ENCODE measurements around the gene SENP2. TPM values are rescaled to one million over a fixed set of nuclear protein-coding genes. Genes with fewer than 3 reads are reported as not detected.

SENP2 gene
- total and polyA plus RNA-seq, 9 of the 15 experiments (the other 6 are each of a cell fraction or from before 2014, with no cell fraction given) = 11.8 to 67.1 (median 41.1) TPM

DNA sequence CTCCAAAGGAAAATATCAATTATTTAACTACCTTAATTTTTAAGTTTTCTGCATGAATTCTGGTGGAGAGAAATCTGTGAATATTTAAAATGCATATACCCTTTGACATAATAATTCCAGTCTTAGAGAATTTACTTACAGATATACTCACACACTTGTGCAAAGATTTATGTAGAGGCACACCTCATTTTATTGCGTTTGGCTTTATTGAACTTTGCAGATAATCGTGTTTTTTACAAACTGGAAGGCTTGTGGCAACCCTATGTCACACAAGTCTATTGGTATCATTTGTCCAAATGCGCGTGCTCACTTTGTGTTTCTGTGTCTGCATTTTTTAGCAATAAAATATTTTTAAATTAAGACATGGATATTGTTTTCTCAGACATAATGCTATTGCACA, 81.5 kb downstream of the SENP2 start (continued):
- TF ChIP-seq ZNF407 (IDR thresholded peaks at IDR 0.05; ENCODE audit: low read depth) = no peak
- no peak for TF ChIP-seq ESRRB (CRISPR knock-in tag; IDR thresholded peaks at IDR 0.05; ENCODE audit: borderline replicate concordance)
- TF ChIP-seq ZKSCAN8 (CRISPR knock-in tag; IDR thresholded peaks at IDR 0.05) = no peak
- TF ChIP-seq E2F1 (CRISPR knock-in tag; IDR thresholded peaks at IDR 0.05) = no peak
- no peak for TF ChIP-seq TGIF2 (CRISPR knock-in tag; IDR thresholded peaks at IDR 0.05)
- no peak for TF ChIP-seq CXXC5 (CRISPR knock-in tag; IDR thresholded peaks at IDR 0.05)
- no peak for TF ChIP-seq GATAD2B (IDR thresholded peaks at IDR 0.05; ENCODE audit: borderline replicate concordance)
- no peak for TF ChIP-seq FOXO4 (CRISPR knock-in tag; IDR thresholded peaks at IDR 0.05)
